ENCODE measurements around the gene SLC9A2.

The SLC9A2 gene

DNA sequence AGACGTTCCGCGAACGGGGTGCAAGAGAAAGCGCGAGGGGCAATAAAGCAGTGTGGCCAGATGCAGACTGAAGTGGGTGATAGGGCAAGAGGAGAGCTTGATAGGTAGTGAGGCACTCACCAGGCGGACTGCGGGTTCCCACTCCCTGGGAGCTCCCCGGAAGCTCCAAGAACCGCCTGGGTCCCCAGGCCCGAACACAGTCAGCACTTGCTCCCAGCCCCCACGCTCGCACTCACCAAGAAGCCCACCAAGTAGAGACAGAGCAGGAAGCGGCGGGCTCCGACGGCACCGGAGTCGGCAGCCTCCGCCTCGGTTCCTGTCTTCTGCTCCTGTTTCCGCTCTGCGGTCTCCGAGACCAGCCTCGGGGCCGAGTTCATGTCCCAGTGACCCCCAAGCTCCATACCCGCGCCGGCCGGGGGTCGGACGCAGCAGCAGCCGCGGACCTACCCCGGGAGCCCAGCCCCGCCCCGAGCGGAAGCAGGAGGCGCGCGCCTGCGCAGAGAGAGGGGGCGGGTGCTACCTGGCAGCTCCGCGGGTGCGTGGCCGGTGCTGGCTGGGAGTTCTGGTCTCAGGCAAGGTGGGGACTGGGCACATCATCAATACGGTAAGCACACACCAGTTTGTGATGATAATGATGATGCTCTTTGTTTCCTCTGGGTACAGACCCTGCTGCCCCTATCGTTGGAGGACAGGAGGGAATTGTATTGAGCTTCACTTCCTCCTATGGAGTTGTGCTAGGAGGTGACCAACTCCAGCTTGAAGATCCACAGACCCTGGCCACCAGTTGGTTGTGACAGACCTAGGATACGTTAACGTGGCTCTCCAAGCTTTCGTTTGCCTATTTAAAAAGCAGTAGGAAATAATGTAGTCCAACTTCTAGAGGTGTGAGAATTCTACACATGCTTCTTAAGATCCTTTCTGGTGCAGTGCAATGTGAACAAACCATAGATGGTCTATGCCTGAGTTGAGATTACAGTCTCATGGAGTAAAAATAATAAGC, 117.4 kb downstream of the SLC9A2 start:
- TF ChIP-seq POLR2AphosphoS5 (IDR thresholded peaks at IDR 0.05; ENCODE audit: borderline replicate concordance, low read depth, low read length) (peak; percentile 92), FOXP2 (optimal IDR thresholded peaks at IDR 0.05; ENCODE audit: control extremely low read depth, extremely low read length, insufficient read depth) (no peak)

DNA sequence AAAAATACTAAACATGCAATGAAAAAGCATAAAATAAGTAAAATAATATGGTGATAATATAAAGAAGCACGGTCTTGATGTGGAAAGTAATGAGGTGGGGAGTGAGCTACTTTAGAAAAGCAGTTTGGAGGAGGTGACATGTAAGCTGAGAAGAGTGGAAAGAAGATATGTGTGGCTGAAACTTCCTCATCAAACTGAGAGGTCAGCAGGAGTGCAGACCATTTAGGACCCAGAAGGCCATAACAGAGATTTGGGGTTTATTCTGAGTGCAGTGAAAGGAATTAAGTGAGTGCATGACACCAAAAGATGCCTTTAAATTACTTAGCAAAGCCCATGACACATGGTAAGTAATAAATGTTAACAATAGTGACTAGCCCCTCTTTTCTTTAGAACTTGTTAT, 118.1 kb downstream of the SLC9A2 start:
- H3K4me3 ChIP-seq = peak overlapping the region; percentile 89
- H3K9me3 ChIP-seq (ENCODE audit: low read depth, low read length) = no peaks in the 10 kb centered on the region
- no peaks in the 10 kb centered on the region for H3K36me3 ChIP-seq (ENCODE audit: insufficient read depth, low read length)
- no peak overlapping the region for H3K27ac ChIP-seq
- no peak for DNase-seq (ENCODE audit: low read depth, low spot score)
- H3K9ac ChIP-seq (ENCODE audit: insufficient read length) = peak overlapping the region; percentile 72
- TF ChIP-seq EZH2 (IDR thresholded peaks at IDR 0.05) (no peak), POLR2AphosphoS5 (IDR thresholded peaks at IDR 0.05; ENCODE audit: borderline replicate concordance, low read depth, low read length) (no peak), FOXP2 (optimal IDR thresholded peaks at IDR 0.05; ENCODE audit: control extremely low read depth, extremely low read length, insufficient read depth) (no peak)

More for the DNA sequence above, 117.4 kb downstream of the SLC9A2 start:
- no peaks in the 10 kb centered on the region for H3K9me3 ChIP-seq (ENCODE audit: low read depth, low read length)
- H3K4me3 ChIP-seq = peak overlapping the region; percentile 89
- H3K36me3 ChIP-seq (ENCODE audit: insufficient read depth, low read length) = peaks cover 5% of the 10 kb centered on the region
- no peak overlapping the region for H3K27ac ChIP-seq
- H3K9ac ChIP-seq (ENCODE audit: insufficient read length) = peak overlapping the region; percentile 72
- DNase-seq (ENCODE audit: low read depth, low spot score) = no peak

DNA sequence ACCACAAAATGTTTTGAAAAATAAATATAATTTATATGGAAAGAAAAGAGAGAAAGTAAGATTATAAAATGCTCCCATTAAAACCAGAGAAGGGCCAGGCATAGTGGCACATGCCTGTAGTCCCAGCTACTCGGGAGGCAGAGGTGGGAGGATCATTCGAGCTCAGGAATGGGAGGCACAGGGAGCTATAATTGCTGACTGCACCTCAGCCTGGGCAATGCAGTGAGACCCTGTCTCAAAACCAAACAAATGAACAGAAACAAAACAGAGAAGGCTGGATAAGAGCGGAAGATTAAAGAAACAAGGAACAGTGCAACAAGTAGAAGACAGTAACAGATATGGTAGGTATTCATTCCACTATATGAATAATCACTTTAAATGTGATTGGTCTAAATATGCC, 123.9 kb downstream of the SLC9A2 start:
- Histone ChIP-seq H3K27ac (no peak overlapping the region), H3K36me3 (ENCODE audit: insufficient read depth, low read length) (no peaks in the 10 kb centered on the region), H3K9me3 (ENCODE audit: low read depth, low read length) (no peaks in the 10 kb centered on the region), H3K4me3 (no peak overlapping the region), H3K9ac (ENCODE audit: insufficient read length) (no peak overlapping the region)
- TF ChIP-seq POLR2AphosphoS5 (IDR thresholded peaks at IDR 0.05; ENCODE audit: borderline replicate concordance, low read depth, low read length) (no peak), EZH2 (IDR thresholded peaks at IDR 0.05) (no peak), FOXP2 (optimal IDR thresholded peaks at IDR 0.05; ENCODE audit: control extremely low read depth, extremely low read length, insufficient read depth) (no peak)
- DNase-seq (ENCODE audit: low read depth, low spot score) = no peak

DNA sequence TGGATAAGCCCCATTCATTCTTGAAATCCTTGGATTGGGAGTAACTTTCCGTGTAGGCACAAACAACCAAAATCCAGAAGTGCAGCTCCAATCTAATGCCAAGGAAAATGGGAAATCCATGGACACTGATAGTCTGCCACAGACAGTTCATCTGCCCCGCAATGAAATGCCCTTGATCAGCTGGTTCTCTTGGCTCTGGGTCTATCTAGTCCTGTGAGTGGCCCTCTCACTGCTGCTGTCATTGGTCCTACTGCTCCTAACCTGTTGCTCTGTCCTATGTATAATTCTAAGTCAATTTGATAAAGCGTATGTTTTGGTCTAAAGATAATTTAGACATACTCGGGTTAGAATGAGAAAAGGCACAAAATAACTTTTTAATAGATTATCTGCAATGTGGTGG, 128.8 kb downstream of the SLC9A2 start:
- no peak for DNase-seq (ENCODE audit: low read depth, low spot score)
- H3K27ac ChIP-seq = no peak overlapping the region
- H3K4me3 ChIP-seq = no peak overlapping the region
- no peak overlapping the region for H3K9ac ChIP-seq (ENCODE audit: insufficient read length)
- TF ChIP-seq EZH2 (IDR thresholded peaks at IDR 0.05) = no peak
- no peak for TF ChIP-seq FOXP2 (optimal IDR thresholded peaks at IDR 0.05; ENCODE audit: control extremely low read depth, extremely low read length, insufficient read depth)
- TF ChIP-seq POLR2AphosphoS5 (IDR thresholded peaks at IDR 0.05; ENCODE audit: borderline replicate concordance, low read depth, low read length) = no peak
- H3K9me3 ChIP-seq (ENCODE audit: low read depth, low read length) = no peaks in the 10 kb centered on the region
- H3K36me3 ChIP-seq (ENCODE audit: insufficient read depth, low read length) = no peaks in the 10 kb centered on the region

DNA sequence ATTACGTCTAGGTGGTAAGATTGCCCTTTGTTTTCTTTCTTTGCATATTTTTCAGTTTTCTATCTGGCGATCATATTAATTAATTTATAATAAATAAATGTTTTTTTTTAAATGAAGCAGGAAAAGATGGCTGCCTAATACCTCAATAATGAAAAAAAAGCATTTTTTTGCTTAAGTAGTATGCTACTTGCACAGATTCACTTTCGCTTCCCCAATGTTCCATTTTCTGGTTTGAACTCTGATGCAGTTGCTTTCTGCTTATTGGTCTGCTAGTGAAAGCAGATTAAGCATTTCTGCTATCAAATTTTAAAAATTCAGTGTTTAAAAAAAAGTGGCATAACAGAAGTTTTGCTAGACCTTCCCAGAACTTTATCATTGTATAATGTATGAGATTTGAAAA, 130.6 kb downstream of the SLC9A2 start:
- DNase-seq (ENCODE audit: low read depth, low spot score) = no peak
- no peak overlapping the region for H3K9ac ChIP-seq (ENCODE audit: insufficient read length)
- TF ChIP-seq EZH2 (IDR thresholded peaks at IDR 0.05) = no peak
- TF ChIP-seq POLR2AphosphoS5 (IDR thresholded peaks at IDR 0.05; ENCODE audit: borderline replicate concordance, low read depth, low read length) = no peak
- TF ChIP-seq FOXP2 (optimal IDR thresholded peaks at IDR 0.05; ENCODE audit: control extremely low read depth, extremely low read length, insufficient read depth) = no peak
- no peaks in the 10 kb centered on the region for H3K36me3 ChIP-seq (ENCODE audit: insufficient read depth, low read length)
- no peaks in the 10 kb centered on the region for H3K9me3 ChIP-seq (ENCODE audit: low read depth, low read length)
- no peak overlapping the region for H3K4me3 ChIP-seq
- no peak overlapping the region for H3K27ac ChIP-seq

DNA sequence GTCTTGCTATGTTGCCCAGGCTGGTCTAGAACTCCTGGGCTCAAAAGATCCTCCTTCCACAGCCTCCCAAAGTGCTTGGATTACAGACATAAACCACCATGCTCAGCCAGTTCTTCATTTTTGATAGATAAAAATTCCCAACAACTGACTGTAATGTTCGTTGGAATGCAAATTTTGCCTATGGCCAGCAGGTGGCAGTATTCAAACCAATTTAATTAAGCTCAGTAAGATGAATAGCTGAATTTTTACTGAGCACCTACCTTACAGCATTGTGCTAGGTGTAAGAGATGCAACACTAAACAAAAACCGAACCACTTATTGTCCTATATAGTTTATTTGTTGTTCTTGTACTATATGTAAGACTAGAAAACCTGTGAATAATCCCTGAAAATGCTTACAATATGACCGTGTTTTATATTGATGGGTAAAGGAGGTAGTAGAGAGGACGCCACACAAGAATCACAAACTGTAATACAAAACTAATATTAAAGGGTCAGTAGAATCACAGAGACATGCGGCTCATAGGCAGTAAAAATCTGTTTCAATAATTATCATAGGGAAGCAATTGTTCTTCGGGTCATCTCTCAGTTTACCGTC, 134.3 kb downstream of the SLC9A2 start:
- no peaks in the 10 kb centered on the region for H3K36me3 ChIP-seq (ENCODE audit: insufficient read depth, low read length)
- H3K27ac ChIP-seq = no peak overlapping the region
- H3K9me3 ChIP-seq (ENCODE audit: low read depth, low read length) = no peaks in the 10 kb centered on the region
- H3K9ac ChIP-seq (ENCODE audit: insufficient read length) = no peak overlapping the region
- TF ChIP-seq EZH2 (IDR thresholded peaks at IDR 0.05) (no peak), POLR2AphosphoS5 (IDR thresholded peaks at IDR 0.05; ENCODE audit: borderline replicate concordance, low read depth, low read length) (no peak), FOXP2 (optimal IDR thresholded peaks at IDR 0.05; ENCODE audit: control extremely low read depth, extremely low read length, insufficient read depth) (no peak)
- peak; percentile 34 for DNase-seq (ENCODE audit: low read depth, low spot score)
- H3K4me3 ChIP-seq = no peak overlapping the region

DNA sequence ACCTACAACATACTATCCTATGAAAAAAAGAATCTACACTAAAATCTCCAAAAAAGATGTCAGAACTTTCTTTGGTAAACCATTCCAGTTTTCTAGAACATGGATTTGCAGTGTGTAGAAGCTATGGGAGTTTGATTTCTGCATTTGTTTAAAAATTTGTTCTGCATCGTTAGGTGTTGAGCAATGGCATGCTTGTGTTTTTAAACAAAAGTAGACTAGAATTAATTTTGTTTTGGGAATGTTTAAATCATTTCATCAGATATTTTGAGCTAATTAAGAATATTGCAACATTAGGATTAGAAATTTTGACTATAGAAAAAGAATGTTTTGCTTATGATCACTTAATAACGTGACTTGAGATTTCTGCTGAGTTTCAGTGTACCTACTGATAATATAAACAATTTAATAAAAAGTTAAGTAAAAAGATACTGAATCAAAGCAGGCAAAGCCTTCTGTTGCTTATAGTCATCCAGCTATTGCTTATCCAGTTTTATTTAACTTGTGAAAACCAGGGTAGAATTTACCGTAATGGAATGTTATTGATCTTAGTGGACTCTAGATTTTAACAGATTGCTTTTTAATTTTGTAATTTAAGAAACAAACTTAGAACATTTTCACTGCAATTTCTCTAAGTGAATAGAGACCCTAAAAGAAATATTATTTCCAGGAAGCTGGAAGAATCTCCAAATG, 135.2 kb downstream of the SLC9A2 start:
- no peaks in the 10 kb centered on the region for H3K36me3 ChIP-seq (ENCODE audit: insufficient read depth, low read length)
- H3K4me3 ChIP-seq = no peak overlapping the region
- no peak overlapping the region for H3K27ac ChIP-seq
- H3K9me3 ChIP-seq (ENCODE audit: low read depth, low read length) = no peaks in the 10 kb centered on the region
- H3K9ac ChIP-seq (ENCODE audit: insufficient read length) = peak overlapping the region; percentile 29
- DNase-seq (ENCODE audit: low read depth, low spot score) = no peak
- TF ChIP-seq FOXP2 (optimal IDR thresholded peaks at IDR 0.05; ENCODE audit: control extremely low read depth, extremely low read length, insufficient read depth) = no peak
- TF ChIP-seq EZH2 (IDR thresholded peaks at IDR 0.05) = no peak
- no peak for TF ChIP-seq POLR2AphosphoS5 (IDR thresholded peaks at IDR 0.05; ENCODE audit: borderline replicate concordance, low read depth, low read length)

DNA sequence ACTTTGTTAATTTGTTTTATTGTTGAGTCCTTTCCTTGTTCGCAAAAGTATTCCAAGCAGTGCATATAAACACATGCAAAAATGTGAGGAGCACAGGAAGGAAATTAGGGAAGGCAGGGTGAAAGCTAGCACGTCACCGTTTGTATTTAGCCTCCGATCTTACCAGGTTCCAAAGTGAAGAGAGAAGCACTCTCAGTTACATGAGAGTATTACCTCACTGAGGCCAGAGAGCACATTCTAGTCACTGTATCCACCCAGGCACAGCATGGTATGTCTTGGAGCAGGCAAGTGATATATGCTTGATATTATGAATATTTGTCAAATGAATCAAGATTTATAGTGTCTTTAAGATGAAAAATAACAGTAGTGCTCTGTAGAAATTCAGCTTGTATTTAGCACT, 135.9 kb downstream of the SLC9A2 start:
- Histone ChIP-seq H3K9ac (ENCODE audit: insufficient read length) (no peak overlapping the region), H3K27ac (no peak overlapping the region), H3K9me3 (ENCODE audit: low read depth, low read length) (no peaks in the 10 kb centered on the region), H3K36me3 (ENCODE audit: insufficient read depth, low read length) (no peaks in the 10 kb centered on the region), H3K4me3 (no peak overlapping the region)
- TF ChIP-seq EZH2 (IDR thresholded peaks at IDR 0.05) (no peak), FOXP2 (optimal IDR thresholded peaks at IDR 0.05; ENCODE audit: control extremely low read depth, extremely low read length, insufficient read depth) (no peak), POLR2AphosphoS5 (IDR thresholded peaks at IDR 0.05; ENCODE audit: borderline replicate concordance, low read depth, low read length) (no peak)
- no peak for DNase-seq (ENCODE audit: low read depth, low spot score)

Measured in SK-N-MC (cell line).